ENCODE results near the gene MRPS17. TPM values are rescaled to one million over a fixed set of nuclear protein-coding genes. Genes with fewer than 3 reads are reported as not detected.

Gene MRPS17
- total RNA-seq, 1 donor from 2014 or later: 12.9 TPM

DNA sequence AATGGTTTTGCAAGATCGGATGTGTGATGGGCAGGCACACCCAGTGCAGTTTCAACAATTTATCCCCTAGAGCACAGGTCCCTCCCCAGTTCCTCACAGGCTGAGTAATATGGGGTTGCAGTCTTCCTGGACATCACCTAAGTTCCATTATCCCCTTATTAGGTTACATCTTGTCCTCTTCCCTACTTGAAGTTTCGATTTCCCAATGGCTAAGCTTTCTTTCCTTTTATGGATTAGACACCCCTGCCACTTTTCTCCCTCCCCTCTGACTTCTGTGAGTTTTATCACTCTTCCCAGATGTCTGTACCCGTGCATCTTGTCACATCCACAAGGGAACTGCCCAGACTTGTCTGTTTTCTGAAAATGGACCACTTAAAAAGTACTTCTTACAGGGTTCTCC is 10.3 kb downstream of the MRPS17 start:
- Histone ChIP-seq H3K36me3 (ENCODE audit: control insufficient read depth, insufficient read depth, low read length) (no peaks in the 10 kb centered on the region), H3K4me3 (ENCODE audit: low read depth, low read length) (no peak overlapping the region), H3K27me3 (ENCODE audit: control insufficient read depth, insufficient read depth, low read length) (no peaks in the 10 kb centered on the region)
- TF ChIP-seq, protein P1, sequence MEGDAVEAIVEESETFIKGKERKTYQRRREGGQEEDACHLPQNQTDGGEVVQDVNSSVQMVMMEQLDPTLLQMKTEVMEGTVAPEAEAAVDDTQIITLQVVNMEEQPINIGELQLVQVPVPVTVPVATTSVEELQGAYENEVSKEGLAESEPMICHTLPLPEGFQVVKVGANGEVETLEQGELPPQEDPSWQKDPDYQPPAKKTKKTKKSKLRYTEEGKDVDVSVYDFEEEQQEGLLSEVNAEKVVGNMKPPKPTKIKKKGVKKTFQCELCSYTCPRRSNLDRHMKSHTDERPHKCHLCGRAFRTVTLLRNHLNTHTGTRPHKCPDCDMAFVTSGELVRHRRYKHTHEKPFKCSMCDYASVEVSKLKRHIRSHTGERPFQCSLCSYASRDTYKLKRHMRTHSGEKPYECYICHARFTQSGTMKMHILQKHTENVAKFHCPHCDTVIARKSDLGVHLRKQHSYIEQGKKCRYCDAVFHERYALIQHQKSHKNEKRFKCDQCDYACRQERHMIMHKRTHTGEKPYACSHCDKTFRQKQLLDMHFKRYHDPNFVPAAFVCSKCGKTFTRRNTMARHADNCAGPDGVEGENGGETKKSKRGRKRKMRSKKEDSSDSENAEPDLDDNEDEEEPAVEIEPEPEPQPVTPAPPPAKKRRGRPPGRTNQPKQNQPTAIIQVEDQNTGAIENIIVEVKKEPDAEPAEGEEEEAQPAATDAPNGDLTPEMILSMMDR (IDR thresholded peaks at IDR 0.05; ENCODE audit: insufficient read depth, low read length, poor library complexity, severe bottlenecking): no peak
- DNase-seq (ENCODE audit: low read depth): no peak

DNA sequence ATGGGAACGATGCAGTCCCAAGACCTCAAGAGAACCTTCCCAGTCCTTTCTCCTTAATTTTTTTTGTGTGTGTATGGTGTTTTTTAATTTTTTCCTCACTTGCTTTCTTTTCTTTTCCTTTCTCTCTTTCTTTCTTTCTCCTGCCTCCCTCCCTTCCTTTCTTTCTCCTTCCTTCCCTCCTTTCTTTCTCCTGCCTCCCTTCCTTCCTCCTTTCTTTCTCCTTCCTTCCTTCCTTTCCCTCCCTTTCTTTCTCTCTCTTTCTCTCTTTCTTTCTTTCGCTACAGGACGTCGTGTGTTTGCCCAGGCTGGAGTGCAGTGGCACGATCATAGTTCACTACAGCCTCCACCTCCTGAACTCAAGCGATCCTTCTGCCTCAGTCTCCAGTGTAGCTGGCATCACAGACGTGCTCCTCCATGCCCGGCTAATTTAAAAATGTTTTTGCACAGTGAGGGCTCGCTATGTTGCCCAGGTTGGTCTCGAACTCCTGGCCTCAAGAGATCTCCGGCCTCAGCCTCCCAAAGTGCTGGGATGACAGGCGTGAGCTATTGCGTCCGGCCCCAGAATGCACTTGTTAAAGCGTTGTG is 12.0 kb downstream of the MRPS17 start:
- Histone ChIP-seq H3K27me3 (ENCODE audit: control insufficient read depth, insufficient read depth, low read length) (no peaks in the 10 kb centered on the region), H3K4me3 (ENCODE audit: low read depth, low read length) (peak overlapping the region; percentile 51), H3K36me3 (ENCODE audit: control insufficient read depth, insufficient read depth, low read length) (no peaks in the 10 kb centered on the region)
- no peak for DNase-seq (ENCODE audit: low read depth)
- TF ChIP-seq, protein P1 (IDR thresholded peaks at IDR 0.05; ENCODE audit: insufficient read depth, low read length, poor library complexity, severe bottlenecking): no peak

DNA sequence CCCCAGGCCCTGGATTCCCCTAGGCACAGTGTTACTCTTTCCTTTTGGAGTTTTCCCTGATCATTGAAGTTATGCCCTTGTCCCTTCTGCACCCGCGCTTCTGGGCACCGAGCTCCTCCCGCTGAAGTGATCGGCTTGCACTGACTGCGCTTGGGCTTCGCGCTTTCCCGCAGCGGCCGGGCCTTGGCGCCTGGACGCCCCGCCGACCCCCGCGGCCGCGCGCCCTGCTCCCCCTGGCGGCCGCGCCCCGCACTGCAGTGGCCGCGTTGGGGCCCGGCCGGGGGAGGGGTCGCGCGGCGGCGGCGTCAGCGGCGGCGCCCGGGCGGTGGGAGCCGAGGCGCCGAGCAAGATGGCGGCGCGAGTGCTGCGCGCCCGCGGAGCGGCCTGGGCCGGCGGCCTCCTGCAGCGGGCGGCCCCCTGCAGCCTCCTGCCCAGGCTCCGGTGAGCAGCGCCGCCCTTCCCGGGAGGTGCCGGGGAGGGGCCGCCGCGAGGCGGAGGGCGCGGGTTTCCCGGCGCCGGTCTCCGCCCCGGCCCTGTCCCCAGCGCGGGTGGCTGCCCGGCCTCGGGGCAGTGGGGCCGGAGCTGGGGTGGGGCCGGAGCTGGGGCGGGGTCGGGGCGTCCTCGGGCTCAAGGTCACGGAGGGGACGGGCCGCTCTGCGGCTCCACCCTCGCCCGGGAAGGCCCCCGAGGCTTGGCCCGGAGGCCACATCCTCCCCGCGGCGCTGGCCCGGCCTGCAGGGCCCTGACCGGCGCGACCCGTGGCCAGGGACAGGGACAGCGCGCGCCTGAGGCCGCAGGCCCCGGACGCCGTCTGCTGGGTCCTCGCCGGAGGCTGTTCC is 12.8 kb downstream of the MRPS17 start, which contains the start of gene NIPSNAP2:
Gene NIPSNAP2 (plus strand): TSS at position 325 of the 839 bp plus-strand sequence. CDS start 25 bp downstream, at position 350.
- Histone ChIP-seq H3K36me3 (ENCODE audit: control insufficient read depth, insufficient read depth, low read length) (no peaks in the 10 kb centered on the region), H3K4me3 (ENCODE audit: low read depth, low read length) (peak within 1 kb of the TSS; percentile 65), H3K27me3 (ENCODE audit: control insufficient read depth, insufficient read depth, low read length) (no peaks in the 10 kb centered on the region)
- no peak for DNase-seq (ENCODE audit: low read depth)
- TF ChIP-seq, protein P1 (IDR thresholded peaks at IDR 0.05; ENCODE audit: insufficient read depth, low read length, poor library complexity, severe bottlenecking): no peak

DNA sequence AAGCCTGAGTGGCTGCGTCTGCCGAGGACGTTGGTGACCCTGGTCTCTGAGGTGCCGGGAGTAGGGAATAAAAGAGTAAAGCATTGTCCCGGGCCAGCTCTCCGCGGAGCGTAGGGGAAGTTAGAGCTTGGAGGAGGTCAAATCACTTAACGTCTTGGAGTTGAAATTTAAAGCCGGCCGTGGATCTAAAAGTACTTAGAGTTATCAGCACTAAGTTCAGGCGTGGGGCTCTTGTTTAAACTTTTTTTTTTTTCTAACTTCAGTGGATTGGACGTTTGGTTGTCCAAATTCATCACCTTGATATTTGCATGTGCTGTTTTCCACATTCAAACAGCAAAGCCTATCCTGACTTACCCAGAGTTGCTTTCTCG is 13.4 kb downstream of the MRPS17 start:
- no peaks in the 10 kb centered on the region for H3K27me3 ChIP-seq (ENCODE audit: control insufficient read depth, insufficient read depth, low read length)
- no peaks in the 10 kb centered on the region for H3K36me3 ChIP-seq (ENCODE audit: control insufficient read depth, insufficient read depth, low read length)
- peak overlapping the region; percentile 65 for H3K4me3 ChIP-seq (ENCODE audit: low read depth, low read length)
- DNase-seq (ENCODE audit: low read depth): no peak
- TF ChIP-seq, protein P1 (IDR thresholded peaks at IDR 0.05; ENCODE audit: insufficient read depth, low read length, poor library complexity, severe bottlenecking): no peak

DNA sequence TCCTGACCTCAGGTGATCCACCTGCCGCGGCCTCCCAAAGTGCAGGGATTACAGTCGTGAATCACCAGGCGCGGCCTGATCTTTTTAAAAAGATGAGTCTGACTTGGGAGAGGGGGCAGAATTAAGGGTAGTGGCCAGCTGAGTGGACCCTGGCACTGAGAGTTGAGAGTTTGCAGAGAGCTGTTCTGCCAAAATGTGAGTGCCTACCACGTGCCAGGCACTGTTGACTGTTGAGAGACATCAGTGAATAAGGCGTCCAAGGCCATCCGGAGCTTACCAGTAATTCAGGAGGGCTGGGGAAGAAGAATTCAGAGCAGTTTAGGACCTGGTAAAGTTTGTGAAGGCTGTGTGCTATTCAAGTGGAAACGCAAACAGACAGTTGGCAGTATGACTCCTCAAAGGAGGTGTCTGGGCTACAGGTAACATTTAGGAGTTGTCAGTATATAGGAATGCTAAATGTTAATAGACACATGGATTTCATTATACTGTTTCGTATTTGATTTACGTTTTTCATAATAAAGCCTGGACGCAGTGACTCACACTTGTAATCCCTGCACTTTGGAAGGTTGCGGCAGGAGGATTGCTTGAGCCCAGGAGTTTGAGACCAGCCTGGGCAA is 14.2 kb downstream of the MRPS17 start:
- Histone ChIP-seq H3K4me3 (ENCODE audit: low read depth, low read length) (no peak overlapping the region), H3K27me3 (ENCODE audit: control insufficient read depth, insufficient read depth, low read length) (no peaks in the 10 kb centered on the region), H3K36me3 (ENCODE audit: control insufficient read depth, insufficient read depth, low read length) (no peaks in the 10 kb centered on the region)
- TF ChIP-seq, protein P1 (IDR thresholded peaks at IDR 0.05; ENCODE audit: insufficient read depth, low read length, poor library complexity, severe bottlenecking): no peak
- no peak for DNase-seq (ENCODE audit: low read depth)
